HG02840 (cell line): ENCODE data around the gene IL17RE.
"Not testable (repeated sequence)": the region's sequence is repeated elsewhere in the genome, so short reads cannot be mapped to it uniquely, and the experiment has no call there.

ENCODE experiments used
- ATAC-seq: cut with Tn5 transposase; IDR thresholded peaks from one replicate; pipeline ENCODE4 v1.9.1; 2021; ENCODE audit warnings: mild to moderate bottlenecking, moderate library complexity, moderate number of reproducible peaks; ENCODE audit not compliant: unreplicated experiment, low FRiP score

Gene IL17RE

GRCh38 chr3:9902372-9903237, at the start of gene IL17RE:
TSS of gene IL17RE (plus strand) at chr3:9902848. CDS start at chr3:9902933, 85 bp downstream.
- ATAC-seq = no peak

- ATAC-seq = not testable (repeated sequence)
Observed at GRCh38 chr3:9854291-9854940, 48.2 kb upstream of the IL17RE start.

GRCh38 chr3:9855594-9855993, 47.1 kb upstream of the IL17RE start:
- no peak for ATAC-seq

GRCh38 chr3:9859530-9860025, 43.1 kb upstream of the IL17RE start:
- no peak for ATAC-seq

- no peak for ATAC-seq
Observed at GRCh38 chr3:9861201-9861600, 41.4 kb upstream of the IL17RE start.

GRCh38 chr3:9861626-9862130, 41.0 kb upstream of the IL17RE start:
- no peak for ATAC-seq

- no peak for ATAC-seq
Observed at GRCh38 chr3:9862391-9863057, 40.1 kb upstream of the IL17RE start.

- no peak for ATAC-seq
Observed at GRCh38 chr3:9863058-9863772, 39.4 kb upstream of the IL17RE start.

- no peak for ATAC-seq
Observed at GRCh38 chr3:9864200-9864927, 38.3 kb upstream of the IL17RE start.

- not testable (repeated sequence) for ATAC-seq
Observed at GRCh38 chr3:9865125-9865637, 37.5 kb upstream of the IL17RE start.

- no peak for ATAC-seq
Observed at GRCh38 chr3:9866639-9867038, 36.0 kb upstream of the IL17RE start.

GRCh38 chr3:9867106-9867505, 35.5 kb upstream of the IL17RE start:
- no peak for ATAC-seq

GRCh38 chr3:9869955-9870354, 32.7 kb upstream of the IL17RE start:
- no peak for ATAC-seq

GRCh38 chr3:9870978-9871377, 31.7 kb upstream of the IL17RE start:
- ATAC-seq = no peak

- not testable (repeated sequence) for ATAC-seq
Observed at GRCh38 chr3:9872067-9872466, 30.6 kb upstream of the IL17RE start.

- ATAC-seq = no peak
Observed at GRCh38 chr3:9875448-9875847, 27.2 kb upstream of the IL17RE start.

GRCh38 chr3:9876255-9876654, 26.4 kb upstream of the IL17RE start:
- ATAC-seq = not testable (repeated sequence)

GRCh38 chr3:9876991-9877390, 25.7 kb upstream of the IL17RE start:
- ATAC-seq = no peak

- ATAC-seq = no peak
Observed at GRCh38 chr3:9878700-9879099, 23.9 kb upstream of the IL17RE start.
